ENCODE results near the gene PRKCH. TPM values are rescaled to one million over a fixed set of nuclear protein-coding genes. Genes with fewer than 3 reads are reported as not detected.

PRKCH gene
- total RNA-seq, 1 experiment from 2014 or later, result 12.4 TPM

DNA sequence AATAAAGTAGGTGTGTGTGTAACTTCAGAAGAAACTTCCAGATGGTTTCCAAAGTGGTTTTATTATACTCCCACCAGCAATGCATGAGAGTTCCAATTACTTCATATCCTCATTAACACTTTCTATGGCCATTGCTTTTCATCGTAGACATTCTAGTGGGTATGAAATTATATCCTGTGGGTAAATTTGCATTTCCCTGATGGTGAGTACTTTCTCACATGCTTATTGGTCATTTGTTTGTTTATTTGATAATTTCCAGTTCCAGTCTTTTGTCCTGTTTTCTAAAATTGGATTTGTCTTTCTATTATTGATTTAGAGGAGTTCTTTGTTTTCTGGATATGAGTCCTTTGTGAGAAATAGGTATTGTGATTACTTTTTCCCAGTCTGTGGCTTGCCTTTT lies 70.9 kb downstream of the PRKCH start:
- BruUV-seq (replicated peaks), result no TSS peak
- DNase-seq (ENCODE audit: unreplicated experiment), result no peak
- no peak overlapping the region for H3K27ac Mint-ChIP-seq (ENCODE audit: low read depth, unreplicated experiment)
- H3K36me3 Mint-ChIP-seq (ENCODE audit: insufficient read depth, unreplicated experiment), result peaks cover 12% of the 10 kb centered on the region
- POLR2A ChIA-PET, result no interaction called here
- H3K4me3 Mint-ChIP-seq (ENCODE audit: unreplicated experiment), result no peak overlapping the region
- H3K9me3 Mint-ChIP-seq (ENCODE audit: unreplicated experiment), result no peaks in the 10 kb centered on the region
- H3K4me1 Mint-ChIP-seq (ENCODE audit: insufficient read depth, unreplicated experiment), result peaks cover 16% of the 10 kb centered on the region
- intact Hi-C loops (cut with micrococcal nuclease), result no loop called here
- TF ChIP-seq CTCF (IDR thresholded peaks at IDR 0.05; ENCODE audit: unreplicated experiment), result no peak
- H3K27me3 Mint-ChIP-seq (ENCODE audit: insufficient read depth, unreplicated experiment), result no peaks in the 10 kb centered on the region
- CTCF ChIA-PET, result no interaction called here

- no TSS peak for BruUV-seq (replicated peaks)
- TF ChIP-seq CTCF (IDR thresholded peaks at IDR 0.05; ENCODE audit: unreplicated experiment), result no peak
- intact Hi-C loops (cut with micrococcal nuclease), result no loop called here
Measured at GRCh38 chr14:61394542-61394941, 73.2 kb downstream of the PRKCH start.

GRCh38 chr14:61395115-61395725 lies 73.8 kb downstream of the PRKCH start:
- intact Hi-C loops (cut with micrococcal nuclease), result no loop called here
- no peak for DNase-seq (ENCODE audit: unreplicated experiment)
- Mint-ChIP-seq H3K9me3 (ENCODE audit: unreplicated experiment) (no peaks in the 10 kb centered on the region), H3K36me3 (ENCODE audit: insufficient read depth, unreplicated experiment) (peaks cover 12% of the 10 kb centered on the region), H3K27me3 (ENCODE audit: insufficient read depth, unreplicated experiment) (no peaks in the 10 kb centered on the region), H3K4me3 (ENCODE audit: unreplicated experiment) (no peak overlapping the region), H3K4me1 (ENCODE audit: insufficient read depth, unreplicated experiment) (peaks cover 5% of the 10 kb centered on the region), H3K27ac (ENCODE audit: low read depth, unreplicated experiment) (no peak overlapping the region)
- ChIA-PET POLR2A (interaction anchor here (1.7 kb wide), 1 partner anchor 17 kb away, joined by 5 read pairs; no protein-coding TSS in a partner anchor), CTCF (interaction anchor here (0.6 to 1.2 kb wide), 4 partner anchors 22 to 355 kb away, joined by 3 to 5 read pairs (median 3); partner anchors contain the start of gene PRKCH)
- no peak for TF ChIP-seq CTCF (IDR thresholded peaks at IDR 0.05; ENCODE audit: unreplicated experiment)
- no TSS peak for BruUV-seq (replicated peaks)

More at GRCh38 chr14:61394542-61394941, 73.2 kb downstream of the PRKCH start:
- Mint-ChIP-seq H3K9me3 (ENCODE audit: unreplicated experiment) (no peaks in the 10 kb centered on the region), H3K27ac (ENCODE audit: low read depth, unreplicated experiment) (no peak overlapping the region), H3K36me3 (ENCODE audit: insufficient read depth, unreplicated experiment) (peaks cover 12% of the 10 kb centered on the region), H3K4me1 (ENCODE audit: insufficient read depth, unreplicated experiment) (peaks cover 5% of the 10 kb centered on the region), H3K4me3 (ENCODE audit: unreplicated experiment) (no peak overlapping the region), H3K27me3 (ENCODE audit: insufficient read depth, unreplicated experiment) (no peaks in the 10 kb centered on the region)
- ChIA-PET CTCF (no interaction called here), POLR2A (interaction anchor here (1.7 kb wide), 1 partner anchor 17 kb away, joined by 5 read pairs; no protein-coding TSS in a partner anchor)
- DNase-seq (ENCODE audit: unreplicated experiment), result no peak

- intact Hi-C loops (cut with micrococcal nuclease), result no loop called here
- Mint-ChIP-seq H3K27ac (ENCODE audit: low read depth, unreplicated experiment) (no peak overlapping the region), H3K9me3 (ENCODE audit: unreplicated experiment) (no peaks in the 10 kb centered on the region), H3K36me3 (ENCODE audit: insufficient read depth, unreplicated experiment) (peaks cover 12% of the 10 kb centered on the region), H3K4me3 (ENCODE audit: unreplicated experiment) (no peak overlapping the region), H3K4me1 (ENCODE audit: insufficient read depth, unreplicated experiment) (no peaks in the 10 kb centered on the region), H3K27me3 (ENCODE audit: insufficient read depth, unreplicated experiment) (no peaks in the 10 kb centered on the region)
- TF ChIP-seq CTCF (IDR thresholded peaks at IDR 0.05; ENCODE audit: unreplicated experiment), result no peak
- CTCF ChIA-PET, result interaction anchor here (0.6 to 1.2 kb wide), 4 partner anchors 52 to 457 kb away, joined by 3 to 5 read pairs (median 3); partner anchors contain the start of gene PRKCH
- DNase-seq (ENCODE audit: unreplicated experiment), result no peak
- BruUV-seq (replicated peaks), result no TSS peak
- POLR2A ChIA-PET, result interaction anchor here (0.6 kb wide), 1 partner anchor 523 kb away, joined by 5 read pairs; no protein-coding TSS in a partner anchor
Measured at GRCh38 chr14:61396279-61396678, 74.9 kb downstream of the PRKCH start.

Measured in MCF 10A (cell line).